Activated naive CD4-positive, alpha-beta T cell treated with anti-CD3 and anti-CD28 coated beads, Interleukin-2, amount 10 ng/mL, durations not matched to agents 7 days and 5 days (primary cell): ENCODE data around the gene TFEB.
A peak's percentile ranks its signal among the peaks of the same experiment; 100 is the strongest.

Source experiments
- CTCF ChIA-PET: fragments of 350-600 bp; sonication (Branson Sonifier 250); formaldehyde crosslinking; loops from one replicate; lab custom pipeline; 2021; ENCODE audit warnings: antibody characterized with exemption; lab: Charles Lee
- DNase-seq: peaks from one replicate; pipeline ENCODE4 v3.0.0-alpha.2; 2020
- H3K27ac Mint-ChIP-seq: one replicate; pipeline ENCODE4 v1.8.0; 2021; ENCODE audit warnings: mild to moderate bottlenecking, moderate library complexity, mixed read lengths
- H3K27me3 Mint-ChIP-seq: one replicate; pipeline ENCODE4 v1.8.0; 2021; ENCODE audit warnings: mild to moderate bottlenecking, mixed read lengths
- H3K36me3 Mint-ChIP-seq: one replicate; pipeline ENCODE4 v1.8.0; 2021; ENCODE audit warnings: mixed read lengths
- H3K4me1 Mint-ChIP-seq: one replicate; pipeline ENCODE4 v1.8.0; 2021; ENCODE audit warnings: mixed read lengths
- H3K4me3 Mint-ChIP-seq: one replicate; pipeline ENCODE4 v1.8.0; 2021; ENCODE audit warnings: mild to moderate bottlenecking, moderate library complexity, mixed read lengths
- H3K9me3 Mint-ChIP-seq: one replicate; pipeline ENCODE4 v1.8.0; 2021; ENCODE audit warnings: mixed read lengths

TFEB gene

DNA sequence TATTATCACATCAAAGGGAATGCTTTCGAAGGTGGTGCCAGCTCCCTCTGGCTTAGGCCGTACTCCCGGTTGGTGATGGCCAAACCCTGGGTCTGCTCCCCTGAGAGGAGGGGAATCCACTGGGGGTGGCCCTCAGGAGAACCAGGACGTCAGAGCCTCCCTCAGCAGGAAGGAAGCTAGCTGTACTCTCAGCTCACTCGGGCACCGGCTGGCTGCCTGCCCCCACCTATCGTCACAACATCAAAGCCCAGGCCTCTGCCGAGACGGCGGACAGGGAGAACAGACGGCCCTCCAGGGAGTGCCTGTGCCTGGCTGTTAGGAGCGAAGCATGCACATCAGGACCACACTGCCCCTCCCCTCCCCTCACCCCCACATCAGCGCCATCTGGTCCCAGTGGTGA lies 20.9 kb upstream of the TFEB start:
- CTCF ChIA-PET: no interaction called here

DNA sequence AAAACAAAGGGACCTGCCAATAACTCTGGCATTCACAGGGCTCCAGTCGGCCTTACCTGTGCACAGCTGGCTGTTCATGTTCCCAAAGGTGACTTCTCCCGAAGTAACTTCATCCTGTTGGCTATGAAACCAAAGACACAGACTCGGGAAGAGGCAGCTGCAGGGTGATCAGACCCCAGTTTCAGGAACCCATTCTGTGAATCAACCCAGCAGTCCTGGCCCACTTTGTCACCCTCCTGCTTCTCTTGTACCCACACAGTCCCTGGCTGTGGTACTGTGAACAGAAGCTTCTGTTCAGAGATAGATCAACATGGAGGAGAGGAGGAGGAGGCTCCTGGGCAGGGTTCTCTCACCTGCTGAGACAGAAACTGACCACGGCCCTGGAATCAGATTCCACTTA lies 20.5 kb upstream of the TFEB start:
- CTCF ChIA-PET: no interaction called here
- Mint-ChIP-seq H3K27ac (no peak overlapping the region), H3K36me3 (no peaks in the 10 kb centered on the region), H3K4me1 (no peaks in the 10 kb centered on the region), H3K9me3 (no peaks in the 10 kb centered on the region), H3K27me3 (peaks cover 22% of the 10 kb centered on the region), H3K4me3 (no peak overlapping the region)
- DNase-seq: no peak

More for the DNA sequence above, 20.9 kb upstream of the TFEB start:
- Mint-ChIP-seq H3K4me1 (no peaks in the 10 kb centered on the region), H3K4me3 (no peak overlapping the region), H3K27ac (no peak overlapping the region), H3K9me3 (no peaks in the 10 kb centered on the region), H3K27me3 (peaks cover 22% of the 10 kb centered on the region), H3K36me3 (no peaks in the 10 kb centered on the region)
- peak; percentile 40 for DNase-seq

DNA sequence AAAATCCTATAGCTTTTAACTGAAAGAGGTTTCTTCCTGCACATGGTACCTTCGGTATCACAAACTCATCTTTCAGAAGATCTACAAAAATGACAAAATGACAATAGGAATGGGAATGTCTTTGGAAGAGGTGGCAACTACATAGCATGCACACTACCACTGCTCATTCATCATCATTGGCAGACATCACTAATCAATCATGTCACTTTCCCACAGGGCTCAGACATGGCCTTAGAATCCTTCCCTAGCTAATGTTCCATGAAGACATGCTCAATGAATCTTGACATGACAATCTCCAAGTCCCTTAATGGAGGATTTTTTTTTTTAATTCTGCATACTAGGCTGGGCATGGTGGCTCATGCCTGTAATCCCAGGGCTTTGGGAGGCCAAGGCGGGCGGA lies 15.0 kb upstream of the TFEB start:
- Mint-ChIP-seq H3K4me1 (no peaks in the 10 kb centered on the region), H3K27me3 (peaks cover 23% of the 10 kb centered on the region), H3K9me3 (no peaks in the 10 kb centered on the region), H3K4me3 (no peak overlapping the region), H3K27ac (no peak overlapping the region), H3K36me3 (no peaks in the 10 kb centered on the region)
- no peak for DNase-seq
- CTCF ChIA-PET: no interaction called here

- H3K36me3 Mint-ChIP-seq: no peaks in the 10 kb centered on the region
- no peaks in the 10 kb centered on the region for H3K9me3 Mint-ChIP-seq
- peaks cover 22% of the 10 kb centered on the region for H3K27me3 Mint-ChIP-seq
- no peak for DNase-seq
- no peaks in the 10 kb centered on the region for H3K4me1 Mint-ChIP-seq
- H3K4me3 Mint-ChIP-seq: no peak overlapping the region
- no peak overlapping the region for H3K27ac Mint-ChIP-seq
- CTCF ChIA-PET: no interaction called here
Observed at GRCh38 chr6:41748542-41748941, 13.1 kb upstream of the TFEB start.

- Mint-ChIP-seq H3K4me3 (no peak overlapping the region), H3K4me1 (no peaks in the 10 kb centered on the region), H3K27ac (no peak overlapping the region), H3K27me3 (peaks cover 23% of the 10 kb centered on the region), H3K36me3 (no peaks in the 10 kb centered on the region), H3K9me3 (no peaks in the 10 kb centered on the region)
- CTCF ChIA-PET: no interaction called here
- no peak for DNase-seq
Observed at GRCh38 chr6:41748102-41748477, 12.7 kb upstream of the TFEB start.

- CTCF ChIA-PET: no interaction called here
- no peaks in the 10 kb centered on the region for H3K9me3 Mint-ChIP-seq
Observed at GRCh38 chr6:41747256-41748101, 12.1 kb upstream of the TFEB start, which contains the start of gene PGC. TSS of gene PGC (minus strand) at chr6:41747397. CDS start at chr6:41747334, 63 bp downstream.

DNA sequence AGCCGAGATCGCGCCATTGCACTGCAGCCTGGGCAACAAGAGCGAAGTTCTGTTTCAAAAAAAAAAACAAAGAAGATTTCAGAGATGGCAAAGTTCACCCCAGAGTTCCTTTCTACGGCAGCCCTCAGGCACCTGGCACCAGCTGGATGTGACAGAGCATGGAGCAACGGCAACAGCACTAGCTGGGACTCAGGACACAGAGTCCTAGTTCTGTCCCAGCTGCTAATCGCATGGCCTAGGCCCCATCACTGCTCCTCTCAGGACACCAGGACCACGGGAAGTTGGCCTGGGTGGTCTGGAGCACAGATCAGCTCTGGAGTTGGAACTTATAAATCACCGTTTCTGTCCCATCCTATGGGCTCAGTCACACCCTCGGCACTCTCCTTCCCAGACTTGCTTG lies 10.7 kb upstream of the TFEB start:
- Mint-ChIP-seq H3K4me1 (no peaks in the 10 kb centered on the region), H3K9me3 (no peaks in the 10 kb centered on the region), H3K27ac (no peak overlapping the region), H3K27me3 (peaks cover 26% of the 10 kb centered on the region), H3K36me3 (no peaks in the 10 kb centered on the region), H3K4me3 (no peak overlapping the region)
- CTCF ChIA-PET: interaction anchor here (0.7 kb wide), 1 partner anchor 46 kb away, joined by 3 read pairs; no protein-coding TSS in a partner anchor
- no peak for DNase-seq

More at GRCh38 chr6:41747256-41748101, 12.1 kb upstream of the TFEB start, which contains the start of gene PGC:
- no peak for DNase-seq
- H3K36me3 Mint-ChIP-seq: no peaks in the 10 kb centered on the region
- H3K27me3 Mint-ChIP-seq: peaks cover 26% of the 10 kb centered on the region
- no peak within 1 kb of the TSS for H3K4me3 Mint-ChIP-seq
- H3K4me1 Mint-ChIP-seq: no peaks in the 10 kb centered on the region
- no peak within 1 kb of the TSS for H3K27ac Mint-ChIP-seq

GRCh38 chr6:41744236-41744787 lies 8.9 kb upstream of the TFEB start:
- DNase-seq: no peak
- CTCF ChIA-PET: no interaction called here
- Mint-ChIP-seq H3K4me3 (no peak overlapping the region), H3K27ac (no peak overlapping the region), H3K4me1 (no peaks in the 10 kb centered on the region), H3K27me3 (peaks cover 28% of the 10 kb centered on the region), H3K36me3 (no peaks in the 10 kb centered on the region), H3K9me3 (no peaks in the 10 kb centered on the region)

GRCh38 chr6:41743406-41744235 lies 8.2 kb upstream of the TFEB start:
- Mint-ChIP-seq H3K4me1 (no peaks in the 10 kb centered on the region), H3K36me3 (no peaks in the 10 kb centered on the region), H3K27me3 (peaks cover 29% of the 10 kb centered on the region), H3K4me3 (no peak overlapping the region), H3K9me3 (no peaks in the 10 kb centered on the region), H3K27ac (no peak overlapping the region)
- no peak for DNase-seq
- CTCF ChIA-PET: interaction anchor here (0.6 kb wide), 1 partner anchor 471 kb away, joined by 4 read pairs; no protein-coding TSS in a partner anchor

DNA sequence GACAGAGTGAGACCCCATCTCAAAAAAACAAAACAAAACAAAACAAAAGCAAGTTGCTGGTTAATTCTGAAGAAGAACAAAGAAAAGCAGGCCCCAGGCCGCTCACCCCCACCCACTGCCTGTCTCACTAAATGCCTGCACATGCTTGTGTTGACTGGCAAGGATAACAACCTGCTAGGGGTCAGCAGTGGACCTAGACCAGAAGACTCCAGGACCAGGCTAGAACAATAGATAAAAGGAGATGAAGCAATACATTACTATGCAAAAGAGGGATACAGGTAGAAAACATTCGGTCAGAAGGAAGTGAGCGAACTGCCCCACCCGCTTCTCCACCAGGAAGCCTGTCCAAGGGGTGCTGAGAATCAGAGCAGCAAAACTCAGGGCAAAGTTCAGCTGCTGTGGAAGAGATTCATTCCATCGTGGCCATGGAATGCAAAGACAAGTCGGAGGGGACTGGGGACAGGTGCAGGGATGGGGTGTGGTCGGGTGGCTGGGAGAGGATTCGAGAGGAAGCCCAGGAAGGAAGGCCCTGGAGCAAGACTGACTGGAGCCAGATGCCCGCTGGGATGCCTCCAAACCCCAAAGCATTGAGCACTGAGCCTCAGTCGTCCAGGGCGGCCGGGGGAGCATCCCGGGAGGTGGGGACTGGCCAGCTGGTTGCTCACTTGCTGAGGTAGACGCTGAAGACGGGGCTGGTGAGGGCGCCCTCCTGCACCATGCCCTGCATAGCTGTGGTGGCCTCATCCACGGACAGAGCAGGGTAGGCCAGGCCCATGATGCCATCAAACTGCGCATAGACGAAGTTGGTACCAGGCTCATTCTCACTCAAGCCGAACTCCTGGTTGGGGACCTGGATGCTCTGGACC lies 6.5 kb upstream of the TFEB start:
- no peak overlapping the region for H3K4me3 Mint-ChIP-seq
- no peaks in the 10 kb centered on the region for H3K36me3 Mint-ChIP-seq
- no peak for DNase-seq
- CTCF ChIA-PET: no interaction called here
- no peak overlapping the region for H3K27ac Mint-ChIP-seq
- no peaks in the 10 kb centered on the region for H3K4me1 Mint-ChIP-seq
- H3K27me3 Mint-ChIP-seq: peaks cover 29% of the 10 kb centered on the region
- H3K9me3 Mint-ChIP-seq: no peaks in the 10 kb centered on the region

- Mint-ChIP-seq H3K4me3 (no peak overlapping the region), H3K9me3 (no peaks in the 10 kb centered on the region), H3K4me1 (peaks cover 7% of the 10 kb centered on the region), H3K36me3 (no peaks in the 10 kb centered on the region), H3K27me3 (peaks cover 27% of the 10 kb centered on the region), H3K27ac (no peak overlapping the region)
- no peak for DNase-seq
- CTCF ChIA-PET: no interaction called here
Observed at GRCh38 chr6:41740366-41741162, 5.2 kb upstream of the TFEB start.

DNA sequence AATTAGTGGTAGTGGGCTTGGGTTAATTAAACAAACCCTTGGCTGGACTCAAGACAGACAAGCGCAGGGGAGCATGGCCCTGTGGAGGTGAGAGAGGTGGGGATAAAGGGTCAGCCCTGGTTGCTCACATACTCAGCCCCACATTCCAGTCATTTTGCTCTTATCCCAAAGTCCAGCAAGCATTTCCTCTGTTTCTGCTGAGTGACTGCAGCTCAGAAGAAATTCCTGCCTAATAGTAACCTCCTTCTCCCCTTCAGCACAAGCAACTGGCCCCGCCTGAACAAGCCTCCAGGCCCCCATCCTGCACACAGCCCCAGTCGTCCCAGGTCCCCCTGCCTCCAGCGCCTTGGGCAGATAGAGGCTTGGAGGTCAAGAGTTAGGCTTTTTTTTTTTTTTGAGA lies 3.6 kb upstream of the TFEB start:
- Mint-ChIP-seq H3K27ac (no peak overlapping the region), H3K36me3 (no peaks in the 10 kb centered on the region), H3K9me3 (no peaks in the 10 kb centered on the region), H3K4me3 (no peak overlapping the region), H3K4me1 (peaks cover 7% of the 10 kb centered on the region), H3K27me3 (peaks cover 25% of the 10 kb centered on the region)
- DNase-seq: no peak
- CTCF ChIA-PET: no interaction called here

GRCh38 chr6:41737591-41738130 lies 2.3 kb upstream of the TFEB start:
- no peaks in the 10 kb centered on the region for H3K9me3 Mint-ChIP-seq
- CTCF ChIA-PET: interaction anchor here (1.8 kb wide), 1 partner anchor 39 kb away, joined by 4 read pairs; no protein-coding TSS in a partner anchor
- no peak overlapping the region for H3K4me3 Mint-ChIP-seq

More at GRCh38 chr6:41737591-41738130, 2.3 kb upstream of the TFEB start:
- H3K27me3 Mint-ChIP-seq: peaks cover 18% of the 10 kb centered on the region
- DNase-seq: no peak
- H3K36me3 Mint-ChIP-seq: no peaks in the 10 kb centered on the region
- peaks cover 21% of the 10 kb centered on the region for H3K4me1 Mint-ChIP-seq
- no peak overlapping the region for H3K27ac Mint-ChIP-seq
